GM23248 (cell line): ENCODE measurements around the gene PIEZO2. TPM values are rescaled to one million over a fixed set of nuclear protein-coding genes. Genes with fewer than 3 reads are reported as not detected.

ENCODE experiments used
- DNase-seq: peaks from one replicate; pipeline ENCODE4 v3.0.0-alpha.2; 2015
- H2AFZ ChIP-seq: fragments of 200-600 bp; sonication (generic); 2 replicates; pipeline ENCODE4 v1.6.1; 2016; ENCODE audit warnings: antibody characterized with exemption
- H3F3A ChIP-seq: fragments of 200-600 bp; sonication (generic); 2 replicates; pipeline ENCODE4 v1.6.1; 2016; ENCODE audit warnings: mild to moderate bottlenecking, antibody characterized with exemption, mixed run types; ENCODE audit not compliant: insufficient read depth
- H3K27ac ChIP-seq: fragments of 200-600 bp; sonication (generic); 2 replicates; pipeline ENCODE4 v1.5.1; 2016; ENCODE audit warnings: mild to moderate bottlenecking
- H3K27me3 ChIP-seq: fragments of 200-600 bp; sonication (generic); replicated peaks from 2 replicates; pipeline ENCODE4 v1.6.1; 2016; ENCODE audit warnings: mild to moderate bottlenecking; ENCODE audit not compliant: insufficient read depth
- H3K36me3 ChIP-seq: fragments of 200-600 bp; sonication (generic); 2 replicates; pipeline ENCODE4 v1.6.1; 2016; ENCODE audit warnings: low read depth, mild to moderate bottlenecking
- H3K4me1 ChIP-seq: fragments of 200-600 bp; sonication (generic); 2 replicates; pipeline ENCODE4 v1.6.1; 2016; ENCODE audit warnings: mild to moderate bottlenecking; ENCODE audit not compliant: insufficient read depth
- H3K4me2 ChIP-seq: fragments of 200-600 bp; sonication (generic); one replicate; pipeline ENCODE4 v1.6.1; 2016; ENCODE audit warnings: mild to moderate bottlenecking; ENCODE audit not compliant: unreplicated experiment
- H3K4me3 ChIP-seq: fragments of 200-600 bp; sonication (generic); 2 replicates; pipeline ENCODE4 v1.5.1; 2016; ENCODE audit warnings: mild to moderate bottlenecking
- H3K79me2 ChIP-seq: fragments of 200-600 bp; sonication (generic); 2 replicates; pipeline ENCODE4 v1.6.1; 2016; ENCODE audit warnings: mild to moderate bottlenecking; ENCODE audit not compliant: insufficient read depth
- H3K9ac ChIP-seq: fragments of 200-600 bp; sonication (generic); 2 replicates; pipeline ENCODE4 v1.6.1; 2016; ENCODE audit warnings: mild to moderate bottlenecking
- H3K9me2 ChIP-seq: fragments of 200-600 bp; sonication (generic); 2 replicates; pipeline ENCODE4 v1.6.1; 2016; ENCODE audit warnings: mixed run types, mild to moderate bottlenecking, moderate library complexity; ENCODE audit not compliant: insufficient read depth
- H3K9me3 ChIP-seq: fragments of 200-600 bp; sonication (generic); one replicate; pipeline ENCODE4 v1.6.1; 2017; ENCODE audit warnings: low read depth
- H4K20me1 ChIP-seq: fragments of 200-600 bp; sonication (generic); 2 replicates; pipeline ENCODE4 v1.6.0; 2016; ENCODE audit not compliant: insufficient read depth
- EZH2 ChIP-seq: fragments of 200-600 bp; sonication (generic); IDR thresholded peaks from 2 replicates; pipeline ENCODE4 v1.6.1; 2018; ENCODE audit warnings: antibody characterized with exemption, mild to moderate bottlenecking; ENCODE audit not compliant: insufficient read depth, poor library complexity, severe bottlenecking
- EZH2phosphoT487 ChIP-seq: fragments of 200-600 bp; sonication (generic); IDR thresholded peaks from 2 replicates; pipeline ENCODE4 v1.6.1; 2018; ENCODE audit warnings: antibody characterized with exemption, moderate library complexity, mild to moderate bottlenecking, low read depth; ENCODE audit not compliant: insufficient read depth
- WGBS, 2 experiments: methylation state at CpG; one replicate each; pipeline ENCODE4 v1.1.6; 2015 to 2017; ENCODE audit warnings: low lambda C conversion rate in 2 of 2, low coverage in 1 of 2; ENCODE audit errors: missing lambda C conversion rate in 2 of 2; 5-methylcytosine and 5-hydroxymethylcytosine counted together
- in situ Hi-C: fragments of 300-500 bp; cut with MboI; formaldehyde crosslinking; loops from 2 replicates; pipeline ENCODE4 v1.15.0; 2020
- polyA plus RNA-seq: library from polyadenylated mRNA; unstranded; fragments of >200 nt; fragmentation: Nextera tagmentation; extraction: Ambion mirVana; gene quantifications from 2 replicates; pipeline ENCODE4 v1.2.1, GENCODE V29; 2016
- total RNA-seq: library from RNA; depleted of rRNA; stranded (reverse); fragments of >200 nt; shearing (Covaris generic); gene quantifications from 2 replicates; pipeline ENCODE4 v1.2.3, GENCODE V29; 2014

PIEZO2 gene
- total and polyA plus RNA-seq, 2 experiments from 2014 or later = 0.93 to 1.5 TPM

DNA sequence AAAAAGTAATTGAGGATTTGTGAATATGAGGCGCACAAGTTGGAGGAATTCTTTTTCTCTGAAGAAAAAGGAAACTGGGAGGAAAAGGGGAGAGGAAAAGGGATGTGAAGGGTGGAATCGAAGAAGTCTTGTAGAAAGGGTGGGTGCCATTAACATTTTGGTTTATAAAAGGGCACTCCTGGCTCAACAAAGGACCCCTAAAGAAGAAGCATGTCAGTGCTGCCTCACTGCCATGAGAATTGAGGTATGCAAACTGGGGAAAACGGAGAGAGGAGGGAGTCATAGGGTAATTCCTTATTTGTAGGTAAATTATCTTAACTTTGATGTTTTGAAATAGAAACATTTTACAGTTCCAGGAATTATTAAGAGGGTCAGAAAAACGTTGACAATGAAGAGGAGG is 416.4 kb downstream of the PIEZO2 start:
- Histone ChIP-seq H3K4me2 (no peak overlapping the region), H2AFZ (no peak overlapping the region), H3K9me3 (no peaks in the 10 kb centered on the region), H3K27me3 (no peaks in the 10 kb centered on the region), H3K9ac (no peak overlapping the region), H4K20me1 (no peaks in the 10 kb centered on the region), H3K4me3 (no peak overlapping the region), H3F3A (no peaks in the 10 kb centered on the region), H3K79me2 (no peaks in the 10 kb centered on the region), H3K4me1 (no peaks in the 10 kb centered on the region), H3K27ac (no peak overlapping the region), H3K9me2 (no peaks in the 10 kb centered on the region), H3K36me3 (no peaks in the 10 kb centered on the region)
- TF ChIP-seq EZH2phosphoT487 = no peak
- TF ChIP-seq EZH2 = no peak
- 10 to 16% methylated on average over 4 of the region's 4 CpGs for WGBS, 2 experiments
- in situ Hi-C loops = no loop called here
- DNase-seq = no peak

DNA sequence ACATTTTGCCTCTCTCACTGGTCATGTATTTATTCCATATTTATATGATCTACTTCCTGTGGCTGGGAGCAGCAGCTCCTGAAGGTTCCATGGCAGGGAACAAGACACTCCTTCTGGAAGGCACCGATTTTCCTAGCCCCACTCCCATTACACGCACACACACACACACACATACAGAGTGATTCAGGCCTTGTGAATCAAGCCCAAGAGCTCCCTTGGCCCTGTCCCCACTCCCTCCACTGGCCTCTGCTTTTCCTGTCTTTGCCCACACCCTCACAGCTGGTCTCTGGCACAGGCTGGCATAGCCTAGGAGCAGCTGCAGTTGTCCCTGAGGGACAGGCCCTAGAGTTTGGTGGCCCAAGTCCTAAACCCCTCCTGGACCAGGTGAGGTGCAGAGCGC is 421.9 kb downstream of the PIEZO2 start:
- no peaks in the 10 kb centered on the region for H4K20me1 ChIP-seq
- TF ChIP-seq EZH2phosphoT487 (no peak), EZH2 (no peak)
- H3K27ac ChIP-seq = no peak overlapping the region
- DNase-seq = peak; percentile 24
- in situ Hi-C loops = no loop called here
- 42 to 56% methylated on average over 3 of the region's 3 CpGs for WGBS, 2 experiments
- H3K4me3 ChIP-seq = no peak overlapping the region
- H3K79me2 ChIP-seq = no peaks in the 10 kb centered on the region
- H3K9me3 ChIP-seq = no peaks in the 10 kb centered on the region
- no peaks in the 10 kb centered on the region for H3F3A ChIP-seq
- no peak overlapping the region for H3K9ac ChIP-seq
- no peaks in the 10 kb centered on the region for H3K9me2 ChIP-seq
- H3K4me1 ChIP-seq = no peaks in the 10 kb centered on the region
- H3K27me3 ChIP-seq = no peaks in the 10 kb centered on the region
- H3K4me2 ChIP-seq = no peak overlapping the region
- H2AFZ ChIP-seq = no peak overlapping the region
- H3K36me3 ChIP-seq = no peaks in the 10 kb centered on the region

DNA sequence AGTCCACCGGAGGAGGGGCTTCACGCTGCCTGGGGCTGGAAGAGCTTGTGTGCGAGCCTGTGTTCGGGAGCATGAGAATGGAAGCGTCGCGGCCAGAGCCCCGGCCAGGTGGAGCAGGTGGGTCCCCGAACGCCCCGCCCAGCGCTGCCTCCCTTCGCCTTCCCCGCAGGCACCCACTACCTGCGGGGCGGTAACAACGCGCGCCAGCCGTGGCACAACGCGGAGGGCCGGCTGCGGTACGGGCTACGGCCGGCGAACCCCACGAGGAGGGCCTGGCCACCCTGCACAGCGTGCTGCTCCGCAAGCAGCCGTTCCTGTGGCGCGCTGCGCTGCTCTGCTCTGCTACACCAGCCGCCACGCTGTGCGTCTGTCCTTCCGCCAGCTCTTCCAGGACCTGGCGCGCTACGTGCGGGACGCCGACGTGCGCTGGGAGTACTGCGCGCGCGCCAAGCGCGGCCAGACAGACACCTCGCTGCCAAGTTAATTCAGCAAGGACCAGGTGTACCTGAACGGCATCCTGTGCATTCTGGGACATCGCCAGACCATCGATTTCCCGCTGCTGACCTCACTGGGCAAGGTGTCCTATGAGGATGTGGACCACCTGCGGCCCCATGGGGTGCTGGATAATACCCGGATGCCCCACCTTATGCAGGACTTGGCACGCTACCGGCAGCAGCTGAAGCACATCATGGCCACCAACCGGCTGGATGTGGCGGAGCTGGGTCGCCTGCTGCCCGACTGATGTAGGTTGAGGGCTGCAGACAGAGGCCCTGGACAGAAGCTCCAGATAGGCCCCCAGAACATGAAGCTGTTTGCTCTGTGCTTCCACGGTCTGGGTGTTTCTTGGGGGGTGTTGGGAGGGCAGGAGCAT is 422.9 kb downstream of the PIEZO2 start:
- no peaks in the 10 kb centered on the region for H3F3A ChIP-seq
- H3K79me2 ChIP-seq = no peaks in the 10 kb centered on the region
- H3K4me2 ChIP-seq = no peak overlapping the region
- no peaks in the 10 kb centered on the region for H4K20me1 ChIP-seq
- WGBS, 2 experiments = 72 to 75% methylated on average over 45 to 62 of the region's 67 CpGs
- no peaks in the 10 kb centered on the region for H3K27me3 ChIP-seq
- no peak overlapping the region for H3K4me3 ChIP-seq
- H3K36me3 ChIP-seq = no peaks in the 10 kb centered on the region
- H3K27ac ChIP-seq = no peak overlapping the region
- H3K9me3 ChIP-seq = no peaks in the 10 kb centered on the region
- TF ChIP-seq EZH2 = no peak
- TF ChIP-seq EZH2phosphoT487 = no peak
- DNase-seq = no peak
- no peaks in the 10 kb centered on the region for H3K9me2 ChIP-seq
- in situ Hi-C loops = no loop called here
- H3K9ac ChIP-seq = no peak overlapping the region
- no peaks in the 10 kb centered on the region for H3K4me1 ChIP-seq
- no peak overlapping the region for H2AFZ ChIP-seq

DNA sequence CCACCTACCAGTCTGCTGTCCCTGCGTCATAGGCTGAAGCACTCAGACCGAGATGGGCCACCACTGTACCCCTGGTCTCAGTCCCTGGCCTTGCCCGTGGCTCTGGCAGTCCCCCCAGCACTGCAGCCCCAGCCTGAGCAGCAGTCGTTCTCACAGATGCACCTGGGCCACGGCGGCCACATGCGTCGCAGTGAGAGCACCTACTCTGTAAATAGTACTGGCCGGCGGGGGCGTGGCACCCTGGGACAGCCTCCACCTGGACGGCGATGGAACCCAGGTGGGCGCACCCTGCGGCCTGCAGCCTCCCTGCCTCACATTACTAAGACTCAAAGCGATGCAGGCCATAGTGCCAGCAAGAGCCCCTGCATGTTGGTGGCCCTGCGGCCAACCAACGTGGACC is 424.7 kb downstream of the PIEZO2 start:
- Histone ChIP-seq H3K4me3 (no peak overlapping the region), H3K27ac (no peak overlapping the region), H4K20me1 (no peaks in the 10 kb centered on the region), H3K36me3 (no peaks in the 10 kb centered on the region), H3K9ac (no peak overlapping the region), H3K9me3 (no peaks in the 10 kb centered on the region), H2AFZ (no peak overlapping the region), H3K4me2 (no peak overlapping the region), H3K4me1 (no peaks in the 10 kb centered on the region), H3K27me3 (no peaks in the 10 kb centered on the region), H3K79me2 (no peaks in the 10 kb centered on the region), H3F3A (no peaks in the 10 kb centered on the region), H3K9me2 (no peaks in the 10 kb centered on the region)
- TF ChIP-seq EZH2phosphoT487 (no peak), EZH2 (no peak)
- in situ Hi-C loops = no loop called here
- 82 to 87% methylated on average over 18 of the region's 18 CpGs for WGBS, 2 experiments
- no peak for DNase-seq

DNA sequence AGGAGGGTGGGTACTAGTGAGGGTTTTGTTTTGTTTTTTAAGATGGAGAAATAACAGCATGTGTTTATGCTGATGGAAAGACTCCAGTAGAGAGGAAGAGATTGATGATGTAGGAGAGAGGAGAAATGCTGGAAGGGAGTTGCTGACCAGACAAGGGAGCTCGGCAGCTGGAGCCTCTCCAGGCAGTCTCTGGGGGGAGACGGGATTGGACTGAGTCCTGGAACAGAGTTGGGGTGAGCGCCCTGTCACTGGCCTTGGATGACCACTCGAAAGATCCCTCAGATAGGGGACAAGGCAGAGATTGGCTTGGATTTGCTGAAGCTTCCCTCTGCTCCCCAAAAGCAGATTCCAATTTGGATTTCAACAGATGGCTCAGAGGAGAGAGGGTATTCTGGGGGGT is 425.9 kb downstream of the PIEZO2 start:
- Histone ChIP-seq H3K36me3 (no peaks in the 10 kb centered on the region), H3K9me2 (no peaks in the 10 kb centered on the region), H3K27ac (no peak overlapping the region), H3K4me3 (no peak overlapping the region), H3K9ac (no peak overlapping the region), H2AFZ (no peak overlapping the region), H3K27me3 (no peaks in the 10 kb centered on the region), H4K20me1 (no peaks in the 10 kb centered on the region), H3K4me2 (no peak overlapping the region), H3K79me2 (no peaks in the 10 kb centered on the region), H3K4me1 (no peaks in the 10 kb centered on the region), H3F3A (no peaks in the 10 kb centered on the region), H3K9me3 (no peaks in the 10 kb centered on the region)
- WGBS, 2 experiments = 55 to 64% methylated on average over 4 of the region's 4 CpGs
- DNase-seq = no peak
- TF ChIP-seq EZH2 = no peak
- in situ Hi-C loops = no loop called here
